Measurements from ENCODE around the gene NDUFA7. TPM values are rescaled to one million over a fixed set of nuclear protein-coding genes. Genes with fewer than 3 reads are reported as not detected.
A peak's percentile ranks its signal among the peaks of the same experiment; 100 is the strongest.

NDUFA7 gene
- total and polyA plus RNA-seq, 2 of the 13 experiments (the other 11 are each of a cell fraction or from before 2014, with no cell fraction given) = 64.5 to 71.5 TPM

GRCh38 chr19:8307400-8307964 is 13.7 kb downstream of the NDUFA7 start (continued):
- TF ChIP-seq CTCF (CRISPR knock-in tag; IDR thresholded peaks at IDR 0.05) (peak; percentile 2; the same call in 1 of the 2 replicates), THAP11 (CRISPR knock-in tag; IDR thresholded peaks at IDR 0.05) (no peak), KLF16 (CRISPR knock-in tag; IDR thresholded peaks at IDR 0.05) (no peak), PITX1 (CRISPR knock-in tag; IDR thresholded peaks at IDR 0.05) (peak; percentile 19; the same call in 1 of the 2 replicates), ZNF510 (CRISPR knock-in tag; IDR thresholded peaks at IDR 0.05; ENCODE audit: low read depth) (peak; percentile 26; the same call in 1 of the 2 replicates), SAFB2 (CRISPR knock-in tag; IDR thresholded peaks at IDR 0.05; ENCODE audit: borderline replicate concordance, low read depth) (0 out of 2 replicates have a peak, but pooled peaks have one; percentile 11), TCF7 (IDR thresholded peaks at IDR 0.05; ENCODE audit: low read depth) (no peak), GLI4 (CRISPR knock-in tag; IDR thresholded peaks at IDR 0.05; ENCODE audit: borderline replicate concordance) (peak; percentile 23; the same call in 1 of the 2 replicates), ZNF496 (CRISPR knock-in tag; IDR thresholded peaks at IDR 0.05; ENCODE audit: insufficient replicate concordance) (no peak), KLF13 (CRISPR knock-in tag; IDR thresholded peaks at IDR 0.05) (0 out of 2 replicates have a peak, but pooled peaks have one; percentile 55), ZSCAN30 (CRISPR knock-in tag; IDR thresholded peaks at IDR 0.05) (peak; percentile 6; the same call in 1 of the 2 replicates), THAP8 (CRISPR knock-in tag; IDR thresholded peaks at IDR 0.05; ENCODE audit: borderline replicate concordance) (no peak), ATF5 (CRISPR knock-in tag; IDR thresholded peaks at IDR 0.05; ENCODE audit: low read depth) (0 out of 2 replicates have a peak, but pooled peaks have one; percentile 12), NFIB (CRISPR knock-in tag; IDR thresholded peaks at IDR 0.05; ENCODE audit: borderline replicate concordance) (0 out of 2 replicates have a peak, but pooled peaks have one; percentile 90), ZNF18 (CRISPR knock-in tag; IDR thresholded peaks at IDR 0.05; ENCODE audit: insufficient replicate concordance) (peak; percentile 46), NFATC3 (CRISPR knock-in tag; IDR thresholded peaks at IDR 0.05) (0 out of 2 replicates have a peak, but pooled peaks have one; percentile 40), ZNF605 (CRISPR knock-in tag; IDR thresholded peaks at IDR 0.05) (no peak)

Data from HepG2 (cell line).